Measurements from ENCODE around the gene NOBOX.
"Not testable (repeated sequence)": the region's sequence is repeated elsewhere in the genome, so short reads cannot be mapped to it uniquely, and the experiment has no call there.

The NOBOX gene

DNA sequence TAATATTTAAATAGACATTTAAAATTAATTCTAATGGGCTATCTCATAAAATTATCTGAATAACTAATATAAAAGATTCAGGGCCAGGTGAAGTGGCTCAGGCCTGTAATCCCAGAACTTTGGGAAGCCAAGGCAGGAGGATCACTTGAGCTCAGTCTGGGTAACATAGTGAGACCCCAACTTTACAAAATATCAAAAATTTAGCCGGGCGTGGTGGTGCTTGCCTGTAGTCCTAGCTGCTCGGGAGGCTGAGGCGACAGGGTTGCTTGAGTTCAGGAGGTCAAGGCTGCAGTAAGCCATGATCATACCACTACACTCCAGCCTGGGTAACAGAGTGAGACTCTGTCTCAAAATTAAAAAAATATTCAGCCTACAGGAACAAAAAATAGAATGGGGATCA, 12.5 kb downstream of the NOBOX start:
- no peak for DNase-seq

DNA sequence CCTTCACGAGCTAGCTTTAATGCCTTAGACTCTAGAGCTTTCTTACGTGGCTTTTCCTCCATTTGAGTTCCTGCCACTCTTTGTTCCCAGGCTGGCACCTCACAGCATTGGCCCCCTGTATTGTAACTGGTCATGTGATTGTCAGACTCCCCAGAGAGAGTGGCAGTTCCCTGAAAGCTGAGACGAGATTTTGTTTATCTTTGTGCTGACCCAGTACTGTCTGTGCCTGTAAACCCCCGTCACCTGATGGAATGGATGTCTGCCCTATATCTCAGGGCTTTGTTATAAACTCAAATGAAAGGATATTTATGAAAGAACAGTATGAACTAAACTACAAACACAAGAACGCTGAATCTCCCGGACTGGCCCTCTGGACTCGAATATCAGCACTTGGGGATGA, 13.0 kb downstream of the NOBOX start:
- no peak for DNase-seq

- no peak for DNase-seq
Measured at GRCh38 chr7:144388950-144389349, 14.5 kb downstream of the NOBOX start.

GRCh38 chr7:144386741-144387140, 16.8 kb downstream of the NOBOX start:
- no peak for DNase-seq

- DNase-seq: no peak
Measured at GRCh38 chr7:144384555-144385245, 18.8 kb downstream of the NOBOX start.

GRCh38 chr7:144384071-144384470, 19.4 kb downstream of the NOBOX start:
- DNase-seq: no peak

GRCh38 chr7:144379776-144380384, 23.6 kb downstream of the NOBOX start:
- DNase-seq: no peak

- no peak for DNase-seq
Measured at GRCh38 chr7:144378651-144379050, 24.8 kb downstream of the NOBOX start.

- not testable (repeated sequence) for DNase-seq
Measured at GRCh38 chr7:144369221-144369620, 34.3 kb downstream of the NOBOX start.

DNA sequence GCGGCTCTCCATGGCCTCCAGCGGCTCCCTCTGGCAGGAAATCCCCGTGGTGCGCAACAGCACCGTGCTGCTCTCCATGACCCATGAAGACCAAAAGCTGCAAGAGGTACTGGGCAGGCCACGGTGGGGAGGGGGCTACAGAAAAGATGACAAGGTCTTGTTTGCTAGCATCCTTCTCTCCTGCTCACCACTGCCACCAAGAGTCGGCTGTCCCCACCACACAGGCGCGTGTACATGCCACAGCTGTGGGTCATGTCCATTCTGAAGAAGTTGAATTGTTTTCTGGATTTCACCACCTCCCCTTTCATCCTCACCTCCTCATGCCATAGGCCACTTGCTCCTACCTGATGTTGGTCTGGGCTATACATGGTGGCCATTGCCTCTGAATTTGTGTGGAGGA, 36.2 kb downstream of the NOBOX start:
- not testable (repeated sequence) for DNase-seq

DNA sequence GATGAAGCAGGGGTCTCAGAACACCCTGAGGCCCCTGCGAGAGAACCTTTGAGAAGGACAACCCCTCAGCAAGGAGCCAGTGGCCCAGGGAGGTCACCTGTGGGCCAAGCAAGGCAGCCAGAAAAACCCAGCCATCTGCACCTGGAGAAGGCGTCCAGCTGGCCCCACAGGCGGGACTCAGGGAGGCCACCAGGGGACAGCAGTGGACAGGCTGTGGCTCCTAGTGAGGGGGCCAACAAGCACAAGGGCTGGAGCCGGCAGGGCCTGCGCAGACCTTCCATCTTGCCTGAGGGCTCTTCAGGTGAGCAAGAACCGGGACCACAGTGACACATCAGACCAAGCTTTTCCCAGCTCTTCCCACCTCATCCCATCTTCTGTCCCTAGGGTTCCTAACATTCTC, 38.0 kb downstream of the NOBOX start:
- not testable (repeated sequence) for DNase-seq

DNA sequence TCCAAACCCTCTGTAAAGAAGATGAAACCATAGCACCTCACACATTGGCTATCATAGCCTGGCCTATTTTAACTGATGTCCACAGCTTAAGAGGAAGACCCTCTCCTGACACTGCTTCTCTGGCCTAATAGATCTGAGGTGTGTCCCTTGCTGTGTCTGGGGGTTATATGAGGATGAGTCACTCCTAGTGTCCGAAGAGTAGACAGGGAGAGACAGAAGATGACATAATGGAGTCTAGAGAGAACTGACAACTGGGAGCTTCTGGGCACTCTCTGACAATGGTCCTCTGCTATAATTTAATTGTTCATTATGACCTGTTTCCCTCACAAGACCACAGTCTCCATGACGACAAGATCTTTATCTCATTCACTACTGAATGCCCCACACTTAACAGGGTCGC, 41.4 kb downstream of the NOBOX start:
- DNase-seq: not testable (repeated sequence)

DNA sequence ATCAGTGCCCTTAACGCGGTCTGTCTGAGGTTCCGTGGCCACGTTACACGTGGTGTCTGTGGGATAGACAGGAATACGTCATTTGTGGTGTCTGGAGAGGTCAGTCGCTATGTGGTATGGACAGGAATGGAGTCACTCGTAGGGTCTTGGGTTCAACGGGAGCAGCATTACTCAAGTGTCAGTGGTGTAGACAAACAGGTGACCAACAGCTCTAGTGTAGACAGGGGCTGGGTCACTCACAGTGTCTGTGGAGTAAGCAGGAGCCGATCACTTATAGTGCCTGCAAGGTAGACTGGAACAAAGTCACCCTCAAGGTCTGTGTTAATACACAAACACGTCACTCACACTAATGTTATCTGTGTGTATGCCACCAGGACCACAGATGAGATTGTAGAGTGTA, 46.6 kb downstream of the NOBOX start:
- not testable (repeated sequence) for DNase-seq

DNA sequence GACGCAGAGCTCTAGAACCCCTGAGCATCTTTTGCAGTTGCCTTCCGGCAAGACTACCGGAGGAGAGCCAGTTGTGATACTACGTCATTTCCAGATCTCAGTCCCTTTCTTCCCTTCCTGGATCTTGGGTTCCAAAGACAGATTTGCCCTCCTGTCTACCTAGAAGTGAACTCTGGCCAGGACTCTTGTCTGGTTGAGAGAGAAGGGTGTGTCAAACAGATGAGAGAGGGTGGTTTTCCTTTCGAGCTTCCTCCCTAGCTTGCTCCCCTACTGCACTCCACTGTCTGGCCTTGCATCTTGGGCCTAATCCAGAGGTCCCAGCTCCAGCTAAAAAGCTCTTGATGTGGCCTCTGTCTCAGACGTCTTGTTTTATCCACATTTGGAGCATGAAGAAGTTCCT, 47.3 kb downstream of the NOBOX start:
- DNase-seq: not testable (repeated sequence)

DNA sequence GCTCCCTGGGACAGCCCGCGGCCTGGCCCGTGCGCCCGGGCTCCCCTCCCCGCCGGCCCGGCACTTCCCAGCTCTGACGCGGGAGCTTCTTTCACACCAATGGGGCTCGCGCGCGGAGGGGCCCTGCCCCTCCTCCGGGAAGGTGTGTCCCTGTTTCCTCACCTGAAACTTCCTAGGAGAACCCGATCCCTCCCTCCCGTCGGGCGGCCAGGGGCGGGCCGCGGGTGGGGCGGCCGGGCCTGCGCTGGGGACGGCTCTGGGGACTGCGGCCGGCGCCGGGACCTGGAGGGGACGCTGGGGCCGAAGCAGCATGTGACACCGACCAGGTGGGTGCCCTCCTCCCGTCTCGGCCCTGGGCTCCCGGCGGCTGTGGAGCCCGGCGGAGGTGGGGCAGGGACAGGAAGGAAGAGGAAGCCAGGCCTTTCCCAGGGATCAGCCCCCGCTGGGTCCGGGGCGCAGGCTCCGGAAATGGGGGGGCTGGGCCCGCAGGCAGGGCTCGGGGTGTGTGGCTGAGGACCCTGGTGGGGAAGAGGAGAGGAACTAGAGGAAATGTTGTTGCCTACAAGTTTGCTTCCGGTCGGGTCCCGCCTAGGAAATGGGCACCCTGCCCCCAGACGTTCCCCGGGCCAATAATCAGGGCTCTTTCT, 48.2 kb downstream of the NOBOX start, which contains the start of gene ARHGEF5:
TSS of gene ARHGEF5 (plus strand) at position 227 of the 647 bp plus-strand sequence. CDS start 7,268 bp downstream, outside the sequence.
- not testable (repeated sequence) for DNase-seq

DNA sequence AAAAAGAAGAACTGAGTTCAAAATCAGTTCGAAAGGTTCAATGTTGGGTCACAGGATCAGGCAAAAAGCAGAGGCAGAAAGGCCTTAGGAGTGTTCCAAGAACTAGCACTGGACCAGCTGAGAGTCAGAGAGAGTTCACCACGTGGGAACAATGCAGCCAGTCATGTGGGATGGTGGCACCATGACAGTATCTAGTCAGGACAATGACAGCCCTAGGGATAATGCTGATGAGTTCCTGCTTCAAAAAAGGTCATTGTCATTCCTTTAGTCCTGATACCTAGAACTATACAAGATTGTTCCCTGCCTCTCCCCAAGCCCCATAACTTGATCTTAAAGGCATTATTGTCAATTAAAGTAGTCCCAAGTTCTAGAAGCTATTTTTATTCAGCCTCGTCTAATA, 51.8 kb downstream of the NOBOX start:
- DNase-seq: not testable (repeated sequence)

GRCh38 chr7:144348625-144349024, 54.9 kb downstream of the NOBOX start:
- not testable (repeated sequence) for DNase-seq
